SHP77 treated with DMSO at 0.1 percent for 48 hours (cell line): ENCODE measurements around the gene HTR3B.
"Not testable (repeated sequence)": the region's sequence is repeated elsewhere in the genome, so short reads cannot be mapped to it uniquely, and the experiment has no call there.

Experiments used
- DNase-seq: peaks from one replicate; lab custom pipeline; 2025; lab: John Stamatoyannopoulos, UW

The HTR3B gene

DNA sequence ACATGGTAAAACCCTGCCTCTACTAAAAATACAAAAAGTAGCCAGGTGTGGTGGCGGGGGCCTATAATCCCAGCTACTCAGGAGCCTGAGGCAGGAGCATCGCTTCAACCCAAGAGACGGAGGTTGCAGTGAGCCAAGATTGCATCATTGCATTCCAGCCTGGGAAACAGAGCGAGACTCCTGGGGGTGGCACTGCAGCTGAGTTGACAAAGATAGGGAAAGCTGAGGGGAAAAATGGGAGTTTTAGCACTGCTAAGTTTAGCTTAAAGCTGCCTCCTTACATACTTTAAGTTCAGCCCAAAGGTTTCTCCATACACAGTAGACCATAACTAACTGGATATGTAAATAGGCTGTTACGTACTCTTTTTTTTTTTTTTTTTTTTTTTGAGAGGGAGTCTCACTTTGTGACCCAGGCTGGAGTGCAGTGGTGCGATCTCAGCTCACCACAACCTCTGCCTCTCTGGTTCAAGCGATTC lies 20.2 kb upstream of the HTR3B start:
- DNase-seq = no peak

GRCh38 chr11:113885897-113886296 lies 18.7 kb upstream of the HTR3B start:
- no peak for DNase-seq

- DNase-seq = no peak
These were observed 15.7 kb upstream of the HTR3B start for GRCh38 chr11:113888848-113889247.

GRCh38 chr11:113894421-113894996 lies 10.1 kb upstream of the HTR3B start:
- DNase-seq = no peak

- no peak for DNase-seq
These were observed 9.0 kb upstream of the HTR3B start for GRCh38 chr11:113895367-113896155.

DNA sequence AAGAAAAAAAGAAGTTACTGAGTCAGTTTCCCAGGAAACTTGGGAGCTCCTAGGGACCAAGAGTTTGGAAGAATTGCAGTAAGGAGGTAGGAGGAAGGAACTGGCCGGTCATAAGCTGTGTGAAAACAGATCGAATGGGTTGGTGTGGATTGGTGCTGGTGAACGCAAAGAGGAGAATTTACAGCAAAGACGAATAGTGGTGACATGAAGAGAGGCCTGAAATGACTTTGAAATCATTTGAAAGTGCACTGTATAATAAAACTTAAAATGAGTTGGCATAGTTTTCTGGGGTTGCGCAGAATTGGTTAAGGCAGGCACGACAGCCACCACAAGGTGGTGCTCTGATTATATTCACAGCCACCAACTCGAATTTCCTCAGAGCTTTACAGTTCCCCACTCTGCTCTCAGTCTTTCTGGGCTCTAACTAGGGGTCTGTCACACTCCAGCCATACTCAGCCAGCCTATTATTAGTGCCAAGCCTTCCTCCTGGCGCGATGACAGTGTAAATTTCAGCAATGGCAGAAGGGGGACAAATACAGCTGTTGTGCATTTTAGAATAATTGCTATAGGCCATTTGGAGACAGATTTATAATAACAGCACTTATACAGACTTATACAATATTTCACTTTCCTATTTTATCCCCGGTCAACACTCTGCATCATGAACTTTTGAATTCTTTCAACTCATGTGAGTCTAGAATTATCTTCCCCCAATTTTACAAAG lies 8.3 kb upstream of the HTR3B start:
- DNase-seq = no peak

DNA sequence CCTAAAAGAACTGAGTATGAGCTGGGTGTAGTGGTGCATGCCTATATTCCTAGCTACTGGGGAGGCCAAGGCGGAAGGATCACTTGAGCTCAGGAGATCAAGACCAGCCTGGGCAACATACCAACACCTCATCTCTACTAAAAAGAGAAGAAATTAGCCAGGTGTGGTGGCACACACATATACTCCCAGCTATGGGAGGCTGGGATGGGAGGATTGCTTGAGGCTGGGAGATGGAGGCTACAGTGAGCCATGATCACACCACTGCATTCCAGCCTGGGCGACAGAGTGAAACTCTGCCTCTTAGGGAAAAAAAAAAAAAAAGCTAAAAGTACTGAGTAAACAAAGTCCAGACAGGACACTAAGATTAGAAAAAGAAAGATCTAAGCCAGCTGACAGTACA lies 3.5 kb upstream of the HTR3B start:
- no peak for DNase-seq

- DNase-seq = peak; percentile 45
These were observed 1.4 kb downstream of the HTR3B start for GRCh38 chr11:113906038-113906437.

GRCh38 chr11:113906516-113906915 lies 1.9 kb downstream of the HTR3B start:
- DNase-seq = no peak

DNA sequence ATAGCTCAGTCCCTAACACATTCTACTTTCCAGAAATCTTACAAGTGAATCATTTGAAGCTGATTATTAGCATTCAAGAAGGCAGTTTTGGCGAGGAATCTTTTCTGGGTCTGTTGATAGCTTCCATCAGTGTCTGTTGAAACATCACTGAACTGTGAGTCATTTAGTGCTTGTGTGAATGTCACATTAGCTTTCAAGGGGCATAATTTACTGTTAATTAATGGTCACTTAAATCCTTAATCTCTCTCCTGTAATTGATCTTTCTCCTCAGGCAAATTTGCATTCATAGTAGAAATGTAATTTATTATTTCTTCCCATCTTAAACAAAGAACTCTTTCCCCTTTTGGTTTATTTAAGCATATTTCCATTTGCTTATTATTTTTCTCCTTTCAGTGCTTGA lies 2.6 kb downstream of the HTR3B start:
- no peak for DNase-seq

DNA sequence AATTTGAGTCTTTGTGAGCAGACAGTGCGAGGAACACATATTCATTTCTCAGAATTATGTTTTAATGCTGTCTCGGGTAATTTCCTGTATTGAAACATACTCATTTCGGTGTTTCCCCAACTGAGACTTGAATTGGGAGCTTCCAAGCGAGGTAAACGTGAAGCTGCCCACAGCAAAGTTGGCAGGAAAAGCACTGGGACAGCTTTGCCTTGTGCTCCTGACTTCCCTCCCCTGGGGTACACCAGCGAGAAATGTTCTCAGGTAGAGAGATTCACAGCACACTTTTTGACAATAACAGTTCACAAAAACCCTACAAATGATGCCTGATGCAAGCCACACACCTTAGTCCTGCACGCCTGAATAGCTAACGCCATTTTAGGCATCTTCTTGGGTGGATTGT lies 3.1 kb downstream of the HTR3B start:
- DNase-seq = no peak

DNA sequence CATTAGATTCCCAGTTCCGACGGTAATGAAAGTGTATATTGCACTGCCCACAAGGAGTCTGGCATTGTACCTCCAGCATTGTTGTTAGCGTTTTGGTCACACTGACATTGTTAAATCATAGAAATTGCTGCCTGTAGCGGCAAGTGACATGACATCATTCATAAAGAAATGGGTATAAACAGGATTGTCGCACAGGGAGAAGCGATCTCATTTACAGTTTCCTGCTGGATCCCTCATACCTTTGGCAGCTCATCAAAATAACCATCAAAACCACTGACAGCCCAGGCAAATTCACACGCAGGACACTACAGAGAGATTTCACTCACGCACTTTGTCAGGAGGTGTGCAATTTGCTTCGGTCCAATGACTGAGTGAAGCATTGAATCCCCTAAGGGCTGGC lies 3.5 kb downstream of the HTR3B start:
- no peak for DNase-seq

DNA sequence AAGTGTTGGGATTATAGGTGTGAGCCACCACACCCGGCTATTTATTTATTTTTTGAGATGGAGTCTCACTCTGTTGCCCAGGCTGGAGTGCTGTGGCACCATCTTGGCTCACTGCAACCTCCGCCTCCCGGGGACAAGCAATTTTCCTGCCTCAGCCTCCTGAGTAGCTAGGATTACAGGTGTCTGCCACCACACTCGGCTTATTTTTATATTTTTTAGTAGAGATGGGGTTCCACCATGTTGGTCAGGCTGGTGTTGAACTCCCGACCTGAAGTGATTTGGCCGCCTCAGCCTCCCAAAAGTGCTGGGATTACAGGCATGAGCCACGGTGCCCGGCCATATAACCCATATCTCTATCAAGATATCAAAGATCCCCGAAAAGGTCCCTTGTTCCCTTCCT lies 6.9 kb downstream of the HTR3B start:
- not testable (repeated sequence) for DNase-seq

DNA sequence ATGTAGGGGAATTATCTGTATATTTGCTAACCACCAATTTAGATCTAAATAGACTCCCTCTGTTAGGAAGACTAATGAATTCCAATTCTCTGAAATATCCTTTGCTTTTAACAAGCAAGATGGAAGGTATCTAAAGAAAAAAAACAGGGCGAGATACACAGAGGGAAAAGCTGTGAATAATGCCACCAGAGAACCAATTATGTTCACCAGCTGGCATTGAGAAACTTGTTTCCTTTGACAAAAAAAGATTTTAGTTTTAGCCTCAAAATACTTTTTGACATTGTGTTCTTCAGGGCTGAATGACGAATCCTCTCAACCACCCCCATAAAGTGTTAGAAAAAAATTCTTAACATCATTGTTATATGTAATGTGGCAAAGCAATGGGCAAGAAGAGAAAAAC lies 19.0 kb downstream of the HTR3B start:
- no peak for DNase-seq

DNA sequence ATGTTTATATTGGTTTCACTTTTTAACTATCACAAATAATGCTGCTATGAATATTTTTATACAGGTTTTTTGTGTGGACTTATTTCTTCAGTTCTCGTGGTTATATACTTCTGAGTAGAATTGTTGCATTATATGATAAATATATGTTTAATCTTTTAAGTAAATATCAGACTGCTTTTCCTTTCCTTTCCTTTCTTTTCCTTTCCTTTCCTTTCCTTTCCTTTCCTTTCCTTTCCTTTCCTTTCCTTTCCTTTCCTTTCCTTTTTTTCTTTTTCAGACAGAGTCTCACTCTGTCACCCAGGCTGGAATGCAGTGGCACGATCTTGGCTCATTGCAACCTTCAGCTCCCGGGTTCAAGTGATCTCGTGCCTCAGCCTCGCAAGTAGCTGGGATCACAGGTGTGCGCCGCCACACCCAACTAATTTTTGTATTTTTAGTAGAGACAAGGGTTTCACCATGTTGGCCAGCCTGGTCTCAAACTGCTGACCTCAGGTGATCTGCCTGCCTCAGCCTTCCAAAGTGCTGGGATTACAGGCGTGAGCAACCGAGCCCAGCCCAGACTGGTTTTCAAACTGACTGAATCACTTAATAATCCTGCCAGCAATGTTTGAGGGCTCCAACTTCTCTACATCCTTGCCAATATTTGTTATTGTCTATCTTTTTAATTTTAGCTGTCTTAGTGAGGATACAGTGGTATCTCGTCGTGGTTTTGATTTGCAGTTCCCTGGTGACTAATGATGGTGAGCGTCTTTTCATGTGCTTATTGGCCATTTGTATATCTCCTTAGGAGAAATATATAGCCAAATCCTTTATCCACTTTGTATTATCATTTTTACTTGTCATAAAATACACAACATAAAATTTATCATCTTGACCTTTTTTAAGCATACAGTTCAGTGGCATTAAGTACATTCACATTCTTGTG lies 21.9 kb downstream of the HTR3B start:
- DNase-seq = no peak

GRCh38 chr11:113928311-113928710 lies 23.7 kb downstream of the HTR3B start:
- no peak for DNase-seq

- DNase-seq = no peak
These were observed 28.2 kb downstream of the HTR3B start for GRCh38 chr11:113932788-113933187.

DNA sequence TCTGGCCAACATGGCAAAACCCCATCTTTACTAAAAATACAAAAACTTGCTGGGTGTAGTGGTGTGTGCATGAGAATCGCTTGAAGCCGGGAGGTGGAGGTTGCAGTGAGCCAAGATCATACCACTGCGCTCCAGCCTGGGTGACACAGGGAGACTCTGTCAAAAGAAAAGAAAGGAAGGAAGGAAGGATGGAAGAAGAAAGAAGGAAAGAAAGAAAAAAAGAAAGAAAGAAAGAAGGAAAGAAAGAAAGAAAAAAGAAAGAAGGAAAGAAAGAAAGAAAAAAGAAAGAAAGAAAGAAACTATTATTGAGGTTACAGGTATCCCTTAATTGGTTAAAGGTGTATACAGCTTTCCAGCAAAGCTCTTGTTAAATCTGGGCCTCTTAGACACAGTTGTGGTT lies 29.6 kb downstream of the HTR3B start:
- DNase-seq = not testable (repeated sequence)

GRCh38 chr11:113934761-113935160 lies 30.2 kb downstream of the HTR3B start:
- no peak for DNase-seq

GRCh38 chr11:113935858-113936257 lies 31.3 kb downstream of the HTR3B start:
- no peak for DNase-seq

- DNase-seq = no peak
These were observed 33.3 kb downstream of the HTR3B start for GRCh38 chr11:113937918-113938317.

GRCh38 chr11:113942256-113942655 lies 37.7 kb downstream of the HTR3B start:
- DNase-seq = no peak
